NCI-H2107 treated with DMSO at 0.1 percent for 48 hours (cell line): Measurements from ENCODE around the gene TMEM121.
"Not testable (repeated sequence)": the region's sequence is repeated elsewhere in the genome, so short reads cannot be mapped to it uniquely, and the experiment has no call there.

ENCODE experiments used
- DNase-seq: peaks from one replicate; lab custom pipeline; 2025; ENCODE audit not compliant: unreplicated experiment; lab: John Stamatoyannopoulos, UW

The TMEM121 gene

GRCh38 chr14:105541218-105541875 lies 15.0 kb downstream of the TMEM121 start:
- DNase-seq: no peak

GRCh38 chr14:105545676-105546075 lies 19.3 kb downstream of the TMEM121 start:
- not testable (repeated sequence) for DNase-seq

GRCh38 chr14:105546410-105546809 lies 20.0 kb downstream of the TMEM121 start:
- not testable (repeated sequence) for DNase-seq

GRCh38 chr14:105547072-105547471 lies 20.7 kb downstream of the TMEM121 start:
- not testable (repeated sequence) for DNase-seq

- DNase-seq: no peak
Observed at GRCh38 chr14:105547741-105548169, 21.4 kb downstream of the TMEM121 start.

GRCh38 chr14:105549481-105549880 lies 23.1 kb downstream of the TMEM121 start:
- no peak for DNase-seq

GRCh38 chr14:105554022-105554421 lies 27.6 kb downstream of the TMEM121 start:
- DNase-seq: no peak

- no peak for DNase-seq
Observed at GRCh38 chr14:105554523-105554922, 28.1 kb downstream of the TMEM121 start.

GRCh38 chr14:105557671-105558070 lies 31.3 kb downstream of the TMEM121 start:
- DNase-seq: not testable (repeated sequence)

- not testable (repeated sequence) for DNase-seq
Observed at GRCh38 chr14:105558449-105559154, 32.2 kb downstream of the TMEM121 start.

GRCh38 chr14:105559384-105560047 lies 33.1 kb downstream of the TMEM121 start:
- not testable (repeated sequence) for DNase-seq

- not testable (repeated sequence) for DNase-seq
Observed at GRCh38 chr14:105560048-105560669, 33.8 kb downstream of the TMEM121 start.

- DNase-seq: not testable (repeated sequence)
Observed at GRCh38 chr14:105561345-105561744, 35.0 kb downstream of the TMEM121 start.

GRCh38 chr14:105562713-105563346 lies 36.4 kb downstream of the TMEM121 start:
- no peak for DNase-seq

GRCh38 chr14:105563347-105563737 lies 37.0 kb downstream of the TMEM121 start:
- DNase-seq: no peak

GRCh38 chr14:105564536-105564935 lies 38.2 kb downstream of the TMEM121 start:
- DNase-seq: not testable (repeated sequence)

GRCh38 chr14:105565185-105565919 lies 39.0 kb downstream of the TMEM121 start:
- DNase-seq: not testable (repeated sequence)

- not testable (repeated sequence) for DNase-seq
Observed at GRCh38 chr14:105566248-105567163, 40.1 kb downstream of the TMEM121 start.
